HepG2 (cell line): ENCODE results near the gene ZMYND12. TPM values are rescaled to one million over a fixed set of nuclear protein-coding genes. Genes with fewer than 3 reads are reported as not detected.

Source experiments
- ARID4A ChIP-seq: sonication (generic); formaldehyde crosslinking; IDR thresholded peaks from 2 replicates; pipeline ENCODE4 v1.5.0; 2020; ENCODE audit warnings: mild to moderate bottlenecking, missing genetic modification reagents, borderline replicate concordance
- ATAD3A ChIP-seq: sonication (generic); formaldehyde crosslinking; IDR thresholded peaks from 2 replicates; pipeline ENCODE4 v1.4.0; 2020; ENCODE audit warnings: missing genetic modification reagents
- FOXC1 ChIP-seq: sonication (generic); formaldehyde crosslinking; IDR thresholded peaks from 2 replicates; pipeline ENCODE4 v1.8.0; 2022; ENCODE audit warnings: mild to moderate bottlenecking, missing genetic modification reagents, borderline replicate concordance
- KDM2A ChIP-seq: sonication (generic); formaldehyde crosslinking; IDR thresholded peaks from 2 replicates; pipeline ENCODE4 v1.4.0; 2020; ENCODE audit warnings: low read depth, missing genetic modification reagents, borderline replicate concordance
- MXD4 ChIP-seq: IDR thresholded peaks from 2 replicates; pipeline ENCODE4 v1.6.1; 2016; ENCODE audit warnings: mild to moderate bottlenecking, missing biosample characterization, missing genetic modification reagents
- NFYB ChIP-seq: sonication (generic); formaldehyde crosslinking; IDR thresholded peaks from 2 replicates; pipeline ENCODE4 v1.4.0; 2020; ENCODE audit warnings: missing genetic modification reagents
- NFYC ChIP-seq: IDR thresholded peaks from 2 replicates; pipeline ENCODE4 v1.6.1; 2016; ENCODE audit warnings: missing genetic modification reagents, missing compliant biosample characterization
- TSC22D2 ChIP-seq: sonication (generic); formaldehyde crosslinking; IDR thresholded peaks from 2 replicates; pipeline ENCODE4 v1.5.1; 2020; ENCODE audit warnings: missing genetic modification reagents, mild to moderate bottlenecking, borderline replicate concordance
- ZFYVE20 ChIP-seq: sonication (generic); formaldehyde crosslinking; IDR thresholded peaks from 2 replicates; pipeline ENCODE4 v1.8.0; 2023; ENCODE audit warnings: low read depth, mild to moderate bottlenecking, moderate library complexity, missing genetic modification reagents, borderline replicate concordance
- ZNF552 ChIP-seq: sonication (generic); formaldehyde crosslinking; IDR thresholded peaks from 2 replicates; pipeline ENCODE4 v1.9.0; 2022; ENCODE audit warnings: missing genetic modification reagents, mild to moderate bottlenecking, borderline replicate concordance
- ZNF598 ChIP-seq: sonication (generic); formaldehyde crosslinking; IDR thresholded peaks from 2 replicates; pipeline ENCODE4 v1.5.1; 2020; ENCODE audit warnings: mild to moderate bottlenecking, missing genetic modification reagents, borderline replicate concordance
- ZNF687 ChIP-seq: sonication (generic); formaldehyde crosslinking; IDR thresholded peaks from 2 replicates; pipeline ENCODE4 v1.5.1; 2020; ENCODE audit warnings: mild to moderate bottlenecking, missing genetic modification reagents, moderate library complexity
- ZNF777 ChIP-seq: sonication (generic); formaldehyde crosslinking; IDR thresholded peaks from 2 replicates; pipeline ENCODE4 v1.4.0; 2020; ENCODE audit warnings: missing genetic modification reagents
- ZNF83 ChIP-seq: sonication (generic); formaldehyde crosslinking; IDR thresholded peaks from 2 replicates; pipeline ENCODE4 v1.4.0; 2020; ENCODE audit warnings: missing genetic modification reagents, mild to moderate bottlenecking, borderline replicate concordance
- ZSCAN31 ChIP-seq: sonication (generic); formaldehyde crosslinking; IDR thresholded peaks from 2 replicates; pipeline ENCODE4 v1.5.0; 2020; ENCODE audit warnings: low read depth, mild to moderate bottlenecking, missing genetic modification reagents
- ZSCAN9 ChIP-seq: IDR thresholded peaks from 2 replicates; pipeline ENCODE4 v1.6.1; 2016; ENCODE audit warnings: borderline replicate concordance
- polyA plus RNA-seq, 8 experiments: library from polyadenylated mRNA; depleted of rRNA in 3 of 8; stranded (reverse) in 7 of 8; unstranded in 1 of 8; fragments of >200 nt; fragmentation: Illumina TruSeq in 4 of 8; extraction: Trizol in 4 of 8; gene quantifications; 2 replicates each; pipeline versions ENCODE4 v1.2.1 to v1.2.3, GENCODE V29; 2011 to 2016; ENCODE audit warnings: low read depth in 4 of 8, missing spikeins in 1 of 8, mixed read lengths in 1 of 8; ENCODE audit not compliant: insufficient read depth in 1 of 8
- total RNA-seq, 5 experiments: library from RNA; depleted of rRNA; stranded (reverse); fragments of >200 nt; fragmentation: Illumina TruSeq; extraction: Trizol; gene quantifications; 2 replicates each; pipeline ENCODE4 v1.2.3, GENCODE V29; 2016; ENCODE audit warnings: low read depth in 1 of 5

ZMYND12 gene
- total and polyA plus RNA-seq, 2 of the 13 experiments (the other 11 are each of a cell fraction or from before 2014, with no cell fraction given) = 0.13 to 0.71 TPM

GRCh38 chr1:42380586-42381279, 75.1 kb downstream of the ZMYND12 start, which contains the start of gene RIMKLA (continued):
- peak; percentile 83 for TF ChIP-seq ZNF687 (CRISPR knock-in tag)
- TF ChIP-seq ZNF598 = 0 out of 2 replicates have a peak, but pooled peaks have one; percentile 27
- TF ChIP-seq NFYB = peak; percentile 71
- TF ChIP-seq FOXC1 (CRISPR knock-in tag) = 0 out of 2 replicates have a peak, but pooled peaks have one; percentile 35
- TF ChIP-seq NFYC (CRISPR knock-in tag) = peak; percentile 59
- TF ChIP-seq KDM2A (CRISPR knock-in tag) = peak; percentile 36; the same call in 1 of the 2 replicates
- peak; percentile 56; the same call in 1 of the 2 replicates for TF ChIP-seq ZNF552 (CRISPR knock-in tag)
- no peak for TF ChIP-seq ZSCAN9 (CRISPR knock-in tag)
- TF ChIP-seq ATAD3A (CRISPR knock-in tag) = no peak
- peak; percentile 71 for TF ChIP-seq ARID4A (CRISPR knock-in tag)
- peak; percentile 25; the same call in 1 of the 2 replicates for TF ChIP-seq ZSCAN31 (CRISPR knock-in tag)
- TF ChIP-seq TSC22D2 (CRISPR knock-in tag) = 0 out of 2 replicates have a peak, but pooled peaks have one; percentile 48
- 0 out of 2 replicates have a peak, but pooled peaks have one; percentile 24 for TF ChIP-seq ZFYVE20 (CRISPR knock-in tag)
- TF ChIP-seq ZNF777 = peak; percentile 68
- TF ChIP-seq ZNF83 (CRISPR knock-in tag) = no peak
- peak; percentile 19; the same call in 1 of the 2 replicates for TF ChIP-seq MXD4
